Endothelial cell of umbilical vein (primary cell): ENCODE measurements around the gene PTPRK. TPM values are rescaled to one million over a fixed set of nuclear protein-coding genes. Genes with fewer than 3 reads are reported as not detected.

Experiments
- BruUV-seq: library from RNA; stranded (reverse); fragments of 400-500 nt; replicated peaks from 2 replicates; lab custom pipeline; 2021; lab: Mats Ljungman, UMichigan
- CTCF ChIA-PET: fragments of 300-600, 350-600 bp; sonication (Branson Sonifier 250); formaldehyde crosslinking; loops from one replicate; lab custom pipeline; 2021; ENCODE audit warnings: antibody characterized with exemption, inconsistent platforms; lab: Charles Lee
- POLR2A ChIA-PET: fragments of 300-600, 350-600 bp; sonication (Branson Sonifier 250); formaldehyde crosslinking; loops from one replicate; lab custom pipeline; 2021; ENCODE audit warnings: antibody characterized with exemption, inconsistent platforms; lab: Charles Lee
- DNase-seq: peaks from one replicate; pipeline ENCODE4 v3.0.0-alpha.2; 2011; ENCODE audit warnings: low read depth, low spot score
- FAIRE-seq: peaks from 2 replicates; lab custom pipeline; 2011; peaks lifted over from hg19 to GRCh38; lab: Jason Lieb, UNC
- H2AFZ ChIP-seq: 2 replicates; pipeline ENCODE4 v1.6.0; 2012; ENCODE audit warnings: low read depth, low read length, control low read depth, inconsistent platforms
- H3K27ac ChIP-seq: 2 replicates; pipeline ENCODE4 v1.5.1; 2011; ENCODE audit warnings: low read depth, mild to moderate bottlenecking, control low read depth, low read length, moderate library complexity; ENCODE audit not compliant: insufficient read depth
- H3K27me3 ChIP-seq, 2 experiments: 2 replicates each; pipeline versions ENCODE4 v1.6.0 to v1.6.1; 2011; ENCODE audit warnings: low read length in 2 of 2, mixed read lengths in 1 of 2; ENCODE audit not compliant: control insufficient read depth in 2 of 2, insufficient read depth in 2 of 2
- H3K36me3 ChIP-seq, 2 experiments: 2 replicates in 1 of 2; 3 replicates in 1 of 2; pipeline ENCODE4 v1.5.1; 2011; ENCODE audit warnings: low read length in 2 of 2, mild to moderate bottlenecking in 1 of 2, moderate library complexity in 1 of 2; ENCODE audit not compliant: control insufficient read depth in 2 of 2, insufficient read depth in 2 of 2; ENCODE audit errors: extremely low read depth in 1 of 2
- H3K4me1 ChIP-seq: 3 replicates; pipeline ENCODE4 v1.5.1; 2011; ENCODE audit warnings: mild to moderate bottlenecking, low read length; ENCODE audit not compliant: control insufficient read depth, insufficient read depth; ENCODE audit errors: extremely low read depth
- H3K4me2 ChIP-seq: 2 replicates; pipeline ENCODE4 v1.6.1; 2011; ENCODE audit warnings: low read length, control low read depth, mixed read lengths; ENCODE audit not compliant: insufficient read depth
- H3K4me3 ChIP-seq, 3 experiments: fragments of 200-600 bp in 1 of 3; sonication (generic), shearing (Covaris generic) in 1 of 3; replicated peaks in 1 of 3; 2 replicates each; pipeline ENCODE4 v1.5.1; 2011 to 2016; ENCODE audit warnings: control low read depth in 3 of 3, low read length in 3 of 3, mild to moderate bottlenecking in 2 of 3, inconsistent platforms in 1 of 3, low read depth in 1 of 3, moderate library complexity in 1 of 3; ENCODE audit not compliant: insufficient read depth in 1 of 3
- H3K79me2 ChIP-seq: 2 replicates; pipeline ENCODE4 v1.6.0; 2012; ENCODE audit warnings: low read length, inconsistent platforms; ENCODE audit not compliant: control insufficient read depth, insufficient read depth
- H3K9ac ChIP-seq: replicated peaks from 2 replicates; pipeline ENCODE3; 2011; ENCODE audit warnings: low read length, control low read depth; ENCODE audit not compliant: insufficient read depth; ENCODE audit errors: extremely low read depth
- H3K9me1 ChIP-seq: replicated peaks from 3 replicates; pipeline ENCODE4 v1.6.0; 2011; ENCODE audit warnings: mild to moderate bottlenecking, low read length; ENCODE audit not compliant: control insufficient read depth, insufficient read depth; ENCODE audit errors: extremely low read depth
- H3K9me3 ChIP-seq: replicated peaks from 2 replicates; pipeline ENCODE4 v1.5.1; 2012; ENCODE audit warnings: low read length, inconsistent platforms; ENCODE audit not compliant: control insufficient read depth, insufficient read depth
- H4K20me1 ChIP-seq: replicated peaks from 2 replicates; pipeline ENCODE3; 2011; ENCODE audit warnings: mild to moderate bottlenecking, low read length; ENCODE audit not compliant: control insufficient read depth, insufficient read depth; ENCODE audit errors: extremely low read depth
- CTCF ChIP-seq, 2 donors: IDR thresholded peaks; 1 replicate in 1 of 2; 2 replicates in 1 of 2; pipeline ENCODE4 v1.5.1; 2011; ENCODE audit warnings: low read length in 2 of 2, mild to moderate bottlenecking in 2 of 2, moderate library complexity in 2 of 2, control low read depth in 1 of 2, inconsistent platforms in 1 of 2, low read depth in 1 of 2; ENCODE audit not compliant: insufficient read depth in 1 of 2; ENCODE audit errors: extremely low read depth in 1 of 2
- EZH2 ChIP-seq: IDR thresholded peaks from 2 replicates; pipeline ENCODE4 v1.6.1; 2012; ENCODE audit warnings: borderline replicate concordance, low read depth, mild to moderate bottlenecking, moderate library complexity, low read length, inconsistent platforms; ENCODE audit not compliant: severe bottlenecking
- FOS ChIP-seq: IDR thresholded peaks from 2 replicates; pipeline ENCODE4 v1.6.1; 2011; ENCODE audit warnings: mild to moderate bottlenecking, low read length, moderate library complexity, borderline replicate concordance; ENCODE audit not compliant: insufficient read depth
- GATA2 ChIP-seq: IDR thresholded peaks from 2 replicates; pipeline ENCODE4 v1.7.0; 2011; ENCODE audit warnings: low read depth, mild to moderate bottlenecking, moderate library complexity, mixed read lengths, low read length; ENCODE audit not compliant: insufficient read length, insufficient read depth
- JUN ChIP-seq: IDR thresholded peaks from 2 replicates; pipeline ENCODE4 v1.6.1; 2011; ENCODE audit warnings: borderline replicate concordance, low read depth; ENCODE audit not compliant: insufficient read length, insufficient read depth
- MAX ChIP-seq: IDR thresholded peaks from 2 replicates; pipeline ENCODE4 v1.6.1; 2011; ENCODE audit not compliant: insufficient read depth, insufficient read length
- MYC ChIP-seq: IDR thresholded peaks from one replicate; pipeline ENCODE4 v1.6.1; 2011; ENCODE audit warnings: mild to moderate bottlenecking, low read depth, low read length
- POLR2A ChIP-seq: IDR thresholded peaks from 2 replicates; pipeline ENCODE4 v1.6.1; 2012; ENCODE audit warnings: low read depth, mild to moderate bottlenecking, control low read depth, low read length
- POLR2AphosphoS5 ChIP-seq: IDR thresholded peaks from 2 replicates; pipeline ENCODE4 v1.6.1; 2012; ENCODE audit warnings: low read depth, mild to moderate bottlenecking, control low read depth, low read length, moderate library complexity; ENCODE audit not compliant: insufficient read depth
- dilution Hi-C: fragments of 300-500 bp; cut with MboI; formaldehyde crosslinking; loops from one replicate; pipeline ENCODE4 v1.15.0; 2019; ENCODE audit warnings: low sequenced_read_pairs; ENCODE audit not compliant: extremely low pct_ligation_motif_present
- intact Hi-C: fragments of 100-400 bp; cut with micrococcal nuclease; formaldehyde crosslinking; loops from one replicate; pipeline ENCODE4 v1.10.0; 2022
- polyA plus RNA-seq, 4 experiments: library from polyadenylated mRNA; depleted of rRNA in 3 of 4; stranded (reverse) in 3 of 4; unstranded in 1 of 4; fragments of >200 nt; gene quantifications; 2 replicates each; pipeline versions ENCODE4 v1.2.1 to v1.2.3, GENCODE V29; 2011 to 2012; ENCODE audit warnings: missing spikeins in 1 of 4
- total RNA-seq: library from RNA; stranded (reverse); gene quantifications from 2 replicates; pipeline ENCODE4 v1.2.3, GENCODE V29; 2021

Gene PTPRK
- total and polyA plus RNA-seq, 2 donors (not counting 3 experiments of a cell fraction or from before 2014, with no cell fraction given): 15.2 to 74.0 TPM

GRCh38 chr6:127976111-127976510, 544.3 kb downstream of the PTPRK start:
- BruUV-seq: no TSS peak
- Histone ChIP-seq H4K20me1 (no peaks in the 10 kb centered on the region), H3K4me3 (no peak overlapping the region), H3K4me1 (peaks cover 27% of the 10 kb centered on the region), H3K9me1 (no peaks in the 10 kb centered on the region), H3K4me2 (no peak overlapping the region), H3K9ac (no peak overlapping the region), H3K9me3 (no peaks in the 10 kb centered on the region), H3K36me3 (peaks cover 0 to 6% of the 10 kb centered on the region in 2 experiments), H3K79me2 (no peaks in the 10 kb centered on the region), H2AFZ (no peak overlapping the region), H3K27me3 (no peaks in the 10 kb centered on the region), H3K27ac (no peak overlapping the region)
- DNase-seq (no peak), FAIRE-seq (no peak)
- intact Hi-C loops (no loop called here), dilution Hi-C loops (no loop called here)
- no peak for TF ChIP-seq POLR2AphosphoS5
- no peak for TF ChIP-seq MYC
- TF ChIP-seq CTCF (IDR thresholded peaks at IDR 0.05; ENCODE audit: extremely low read depth in 1 of 2, insufficient read depth in 1 of 2, low read depth in 1 of 2, low read length in 2 of 2): no peak
- no peak for TF ChIP-seq GATA2
- TF ChIP-seq POLR2A: no peak
- no peak for TF ChIP-seq JUN
- no peak for TF ChIP-seq MAX
- TF ChIP-seq FOS: no peak
- TF ChIP-seq EZH2: no peak
- POLR2A ChIA-PET: no interaction called here
- CTCF ChIA-PET: interaction anchor here (1.6 kb wide), 1 partner anchor 121 kb away, joined by 6 read pairs; no protein-coding TSS in a partner anchor
